Measurements from ENCODE around the gene RETREG3.

- TF ChIP-seq CTCF (IDR thresholded peaks at IDR 0.05): no peak
- TF ChIP-seq POLR2A (IDR thresholded peaks at IDR 0.05): no peak
Measured at GRCh38 chr17:42612013-42612412, 2.8 kb upstream of the RETREG3 start.
